Keratinocyte (primary cell): ENCODE results near the gene FTSJ3.

Source experiments
- CTCF ChIP-seq, 3 experiments: IDR thresholded peaks in 1 of 3; conservative IDR thresholded peaks in 1 of 3; optimal IDR thresholded peaks in 1 of 3; 2 replicates in 2 of 3; 3 replicates in 1 of 3; pipeline versions ENCODE3 to v1.5.1; 2011; ENCODE audit warnings: low read length in 3 of 3, mild to moderate bottlenecking in 3 of 3, moderate library complexity in 2 of 3, control low read depth in 1 of 3, inconsistent platforms in 1 of 3; ENCODE audit not compliant: insufficient read depth in 2 of 3; ENCODE audit errors: extremely low read depth in 1 of 3
- EZH2 ChIP-seq: IDR thresholded peaks from one replicate; pipeline ENCODE4 v1.6.1; 2012; ENCODE audit warnings: inconsistent platforms, mild to moderate bottlenecking, low read length, moderate library complexity

- TF ChIP-seq CTCF (optimal IDR thresholded peaks at IDR 0.05 in 1 of 3, IDR thresholded peaks at IDR 0.05 in 1 of 3, conservative IDR thresholded peaks at IDR 0.05 in 1 of 3; ENCODE audit: extremely low read depth in 1 of 3, insufficient read depth in 2 of 3, low read length in 3 of 3) = no peak
- no peak for TF ChIP-seq EZH2
These were observed 6.4 kb upstream of the FTSJ3 start for GRCh38 chr17:63833741-63834373.
